SK-N-SH treated with all-trans-retinoic acid at 6 μM for 48 hours (cell line): ENCODE measurements around the gene GAN.

ENCODE experiments used
- ATAC-seq: fragments of 200-7000 bp; cut with Tn5 transposase; 3 replicates; pipeline ENCODE4 v1.9.1; 2020; ENCODE audit warnings: mild to moderate bottlenecking, moderate library complexity
- ARNTL ChIP-seq: fragments of 450-650 bp; formaldehyde crosslinking; IDR thresholded peaks from 2 replicates; pipeline ENCODE4 v1.5.0; 2020; ENCODE audit warnings: low read depth, mild to moderate bottlenecking, moderate library complexity, borderline replicate concordance
- BACH2 ChIP-seq: fragments of 250-450 bp; sonication (Bioruptor Pico); IDR thresholded peaks from 2 replicates; pipeline ENCODE4 v1.9.0; 2021; ENCODE audit warnings: mild to moderate bottlenecking, borderline replicate concordance
- CSDC2 ChIP-seq: fragments of 250-450 bp; sonication (Bioruptor Pico); IDR thresholded peaks from 2 replicates; pipeline ENCODE4 v1.5.0; 2020; ENCODE audit warnings: mild to moderate bottlenecking, moderate library complexity
- CSRNP3 ChIP-seq: fragments of 250-450 bp; sonication (Bioruptor Pico); IDR thresholded peaks from 2 replicates; pipeline ENCODE4 v1.5.1; 2021; ENCODE audit warnings: mild to moderate bottlenecking, moderate library complexity
- ESRRG ChIP-seq: fragments of 250-450 bp; sonication (Bioruptor Pico); IDR thresholded peaks from 2 replicates; pipeline ENCODE4 v1.6.1; 2021; ENCODE audit warnings: mild to moderate bottlenecking
- GLIS3 ChIP-seq: fragments of 250-450 bp; sonication (Bioruptor Pico); IDR thresholded peaks from 2 replicates; pipeline ENCODE4 v1.5.0; 2020; ENCODE audit warnings: mild to moderate bottlenecking, moderate library complexity
- ISL1 ChIP-seq: fragments of 250-450 bp; sonication (Bioruptor Pico); IDR thresholded peaks from 2 replicates; pipeline ENCODE4 v2.1.2; 2022; ENCODE audit warnings: mild to moderate bottlenecking, moderate library complexity
- PPARA ChIP-seq: fragments of 250-450 bp; sonication (Bioruptor Pico); IDR thresholded peaks from 2 replicates; pipeline ENCODE4 v1.5.0; 2020; ENCODE audit warnings: mild to moderate bottlenecking, borderline replicate concordance
- RARB ChIP-seq: fragments of 250-450 bp; sonication (Bioruptor Pico); IDR thresholded peaks from 2 replicates; pipeline ENCODE4 v1.8.0; 2021; ENCODE audit warnings: mild to moderate bottlenecking, moderate library complexity
- SNAI2 ChIP-seq: fragments of 250-450 bp; sonication (Bioruptor Pico); IDR thresholded peaks from 2 replicates; pipeline ENCODE4 v1.5.0; 2020; ENCODE audit warnings: mild to moderate bottlenecking, moderate library complexity
- TOX ChIP-seq: fragments of 250-450 bp; sonication (Bioruptor Pico); IDR thresholded peaks from 2 replicates; pipeline ENCODE4 v1.8.0; 2021; ENCODE audit warnings: mild to moderate bottlenecking, moderate library complexity, borderline replicate concordance
- TSHZ2 ChIP-seq: fragments of 250-450 bp; sonication (Bioruptor Pico); IDR thresholded peaks from 2 replicates; pipeline ENCODE4 v1.5.0; 2020; ENCODE audit warnings: mild to moderate bottlenecking, moderate library complexity
- ZC3H10 ChIP-seq: fragments of 250-450 bp; sonication (Bioruptor Pico); IDR thresholded peaks from 2 replicates; pipeline ENCODE4 v1.5.1; 2021; ENCODE audit warnings: mild to moderate bottlenecking, moderate library complexity
- ZFP3 ChIP-seq: fragments of 250-450 bp; sonication (Bioruptor Pico); IDR thresholded peaks from 2 replicates; pipeline ENCODE4 v1.5.0; 2020; ENCODE audit warnings: mild to moderate bottlenecking, moderate library complexity
- ZFP30 ChIP-seq: fragments of 450-650 bp; formaldehyde crosslinking; IDR thresholded peaks from 2 replicates; pipeline ENCODE4 v1.5.0; 2022; ENCODE audit warnings: mild to moderate bottlenecking, moderate library complexity
- ZNF70 ChIP-seq: fragments of 450-650 bp; formaldehyde crosslinking; IDR thresholded peaks from 2 replicates; pipeline ENCODE4 v1.5.0; 2020; ENCODE audit warnings: mild to moderate bottlenecking, moderate library complexity
- ZNF8 ChIP-seq: fragments of 450-650 bp; formaldehyde crosslinking; IDR thresholded peaks from 2 replicates; pipeline ENCODE4 v1.5.0; 2020; ENCODE audit warnings: mild to moderate bottlenecking, moderate library complexity
- TF ChIP-seq, protein P1 (sequence below): fragments of 250-450 bp; sonication (Bioruptor Pico); IDR thresholded peaks from 2 replicates; pipeline ENCODE4 v1.8.0; 2020; ENCODE audit warnings: mild to moderate bottlenecking, moderate library complexity, borderline replicate concordance
- TF ChIP-seq, protein P2 (sequence below): fragments of 250-450 bp; sonication (Bioruptor Pico); IDR thresholded peaks from 2 replicates; pipeline ENCODE4 v1.8.0; 2021; ENCODE audit warnings: low read depth, mild to moderate bottlenecking, moderate library complexity, borderline replicate concordance
- TF ChIP-seq, protein P3 (sequence below): fragments of 250-450 bp; sonication (Bioruptor Pico); IDR thresholded peaks from 2 replicates; pipeline ENCODE4 v1.5.1; 2020; ENCODE audit warnings: low read depth, mild to moderate bottlenecking, moderate library complexity

The GAN gene

DNA sequence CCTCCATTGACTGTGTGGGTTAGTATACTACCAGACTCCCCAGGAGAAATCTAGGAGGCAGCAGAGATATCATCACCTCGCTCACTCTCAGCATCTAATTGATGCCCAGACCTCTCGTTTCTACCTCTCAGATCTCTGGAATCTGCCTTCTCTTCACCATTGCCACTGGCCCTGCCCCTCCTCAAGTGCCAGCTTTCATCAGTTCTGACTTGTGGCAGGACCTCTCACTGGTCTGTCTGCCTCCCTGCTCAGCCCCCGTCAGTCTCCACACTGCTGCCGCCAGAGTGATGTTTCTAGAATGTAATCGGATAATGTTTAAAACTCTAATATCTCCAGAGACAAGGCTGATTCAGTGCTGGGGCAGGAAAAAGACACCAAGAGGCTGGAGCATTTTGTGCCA is 15.2 kb downstream of the GAN start:
- TF ChIP-seq ZNF8 (CRISPR knock-in tag) (no peak), SNAI2 (CRISPR knock-in tag) (no peak), ISL1 (CRISPR knock-in tag) (no peak), BACH2 (CRISPR knock-in tag) (no peak), TSHZ2 (no peak), PPARA (no peak), ZNF70 (no peak), GLIS3 (CRISPR knock-in tag) (no peak), RARB (no peak)
- TF ChIP-seq, protein P1, sequence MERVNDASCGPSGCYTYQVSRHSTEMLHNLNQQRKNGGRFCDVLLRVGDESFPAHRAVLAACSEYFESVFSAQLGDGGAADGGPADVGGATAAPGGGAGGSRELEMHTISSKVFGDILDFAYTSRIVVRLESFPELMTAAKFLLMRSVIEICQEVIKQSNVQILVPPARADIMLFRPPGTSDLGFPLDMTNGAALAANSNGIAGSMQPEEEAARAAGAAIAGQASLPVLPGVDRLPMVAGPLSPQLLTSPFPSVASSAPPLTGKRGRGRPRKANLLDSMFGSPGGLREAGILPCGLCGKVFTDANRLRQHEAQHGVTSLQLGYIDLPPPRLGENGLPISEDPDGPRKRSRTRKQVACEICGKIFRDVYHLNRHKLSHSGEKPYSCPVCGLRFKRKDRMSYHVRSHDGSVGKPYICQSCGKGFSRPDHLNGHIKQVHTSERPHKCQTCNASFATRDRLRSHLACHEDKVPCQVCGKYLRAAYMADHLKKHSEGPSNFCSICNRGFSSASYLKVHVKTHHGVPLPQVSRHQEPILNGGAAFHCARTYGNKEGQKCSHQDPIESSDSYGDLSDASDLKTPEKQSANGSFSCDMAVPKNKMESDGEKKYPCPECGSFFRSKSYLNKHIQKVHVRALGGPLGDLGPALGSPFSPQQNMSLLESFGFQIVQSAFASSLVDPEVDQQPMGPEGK = no peak
- TF ChIP-seq, protein P2, sequence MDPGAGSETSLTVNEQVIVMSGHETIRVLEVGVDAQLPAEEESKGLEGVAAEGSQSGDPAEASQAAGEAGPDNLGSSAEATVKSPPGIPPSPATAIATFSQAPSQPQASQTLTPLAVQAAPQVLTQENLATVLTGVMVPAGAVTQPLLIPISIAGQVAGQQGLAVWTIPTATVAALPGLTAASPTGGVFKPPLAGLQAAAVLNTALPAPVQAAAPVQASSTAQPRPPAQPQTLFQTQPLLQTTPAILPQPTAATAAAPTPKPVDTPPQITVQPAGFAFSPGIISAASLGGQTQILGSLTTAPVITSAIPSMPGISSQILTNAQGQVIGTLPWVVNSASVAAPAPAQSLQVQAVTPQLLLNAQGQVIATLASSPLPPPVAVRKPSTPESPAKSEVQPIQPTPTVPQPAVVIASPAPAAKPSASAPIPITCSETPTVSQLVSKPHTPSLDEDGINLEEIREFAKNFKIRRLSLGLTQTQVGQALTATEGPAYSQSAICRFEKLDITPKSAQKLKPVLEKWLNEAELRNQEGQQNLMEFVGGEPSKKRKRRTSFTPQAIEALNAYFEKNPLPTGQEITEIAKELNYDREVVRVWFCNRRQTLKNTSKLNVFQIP (CRISPR knock-in tag) = no peak
- peak; percentile 57; the same call in 2 of the 3 replicates for ATAC-seq

GRCh38 chr16:81333356-81333755 is 18.6 kb downstream of the GAN start:
- no peak for ATAC-seq
- TF ChIP-seq ZNF8 (CRISPR knock-in tag) (no peak), ARNTL (no peak), BACH2 (CRISPR knock-in tag) (no peak), CSRNP3 (CRISPR knock-in tag) (no peak), GLIS3 (CRISPR knock-in tag) (no peak), TOX (CRISPR knock-in tag) (no peak), ZFP3 (CRISPR knock-in tag) (no peak), ZFP30 (CRISPR knock-in tag) (no peak), ZNF70 (no peak), CSDC2 (CRISPR knock-in tag) (no peak), SNAI2 (CRISPR knock-in tag) (no peak), ZC3H10 (no peak), TSHZ2 (no peak)

DNA sequence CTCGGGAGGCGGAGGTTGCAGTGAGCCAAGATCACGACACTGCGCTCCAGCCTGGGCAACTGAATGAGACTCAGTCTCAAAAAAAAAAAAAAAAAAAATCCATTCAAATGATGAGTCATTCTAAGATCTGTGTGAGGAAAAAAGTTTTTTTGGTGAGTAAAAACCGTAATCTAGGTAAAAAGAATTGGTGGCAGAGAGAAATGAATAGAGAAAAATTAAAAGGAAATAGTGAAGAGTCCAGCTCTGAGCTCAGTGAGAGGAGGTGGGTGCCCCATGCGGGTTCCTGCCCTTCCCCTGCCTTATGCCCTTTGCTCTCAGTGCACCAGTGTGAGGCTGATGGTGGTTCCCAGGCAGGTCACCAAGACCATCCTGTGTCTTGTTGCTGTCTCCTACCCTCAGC is 20.9 kb downstream of the GAN start:
- no peak for ATAC-seq
- no peak for TF ChIP-seq ARNTL
- TF ChIP-seq TOX (CRISPR knock-in tag) = no peak
- no peak for TF ChIP-seq ESRRG (CRISPR knock-in tag)
- TF ChIP-seq, protein P3, sequence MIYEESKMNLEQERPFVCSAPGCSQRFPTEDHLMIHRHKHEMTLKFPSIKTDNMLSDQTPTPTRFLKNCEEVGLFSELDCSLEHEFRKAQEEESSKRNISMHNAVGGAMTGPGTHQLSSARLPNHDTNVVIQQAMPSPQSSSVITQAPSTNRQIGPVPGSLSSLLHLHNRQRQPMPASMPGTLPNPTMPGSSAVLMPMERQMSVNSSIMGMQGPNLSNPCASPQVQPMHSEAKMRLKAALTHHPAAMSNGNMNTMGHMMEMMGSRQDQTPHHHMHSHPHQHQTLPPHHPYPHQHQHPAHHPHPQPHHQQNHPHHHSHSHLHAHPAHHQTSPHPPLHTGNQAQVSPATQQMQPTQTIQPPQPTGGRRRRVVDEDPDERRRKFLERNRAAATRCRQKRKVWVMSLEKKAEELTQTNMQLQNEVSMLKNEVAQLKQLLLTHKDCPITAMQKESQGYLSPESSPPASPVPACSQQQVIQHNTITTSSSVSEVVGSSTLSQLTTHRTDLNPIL (CRISPR knock-in tag) = no peak
- TF ChIP-seq GLIS3 (CRISPR knock-in tag) = no peak
- TF ChIP-seq, protein P2 (CRISPR knock-in tag) = no peak
- TF ChIP-seq PPARA = no peak
- TF ChIP-seq, protein P1 = no peak
